Body of pancreas (tissue), 4 donors: Measurements from ENCODE around the gene BCL2L11. TPM values are rescaled to one million over a fixed set of nuclear protein-coding genes. Genes with fewer than 3 reads are reported as not detected.

Experiments used
- ATAC-seq: fragments of 150-250 bp; one replicate; pipeline ENCODE4 v1.9.1; 2016
- DNase-seq, 4 donors: peaks; one replicate each; pipeline ENCODE4 v3.0.0-alpha.2; 2019
- H3K27ac ChIP-seq, 4 donors: fragments of 200-600 bp; sonication (generic); 1 replicate in 3 of 4; 2 replicates in 1 of 4; pipeline versions ENCODE4 v1.5.1 to v1.6.1; 2016 to 2019; ENCODE audit warnings: mild to moderate bottlenecking in 1 of 4, mixed read lengths in 1 of 4, moderate library complexity in 1 of 4
- H3K27me3 ChIP-seq, 2 donors: fragments of 200-600 bp; sonication (generic); one replicate each; pipeline ENCODE4 v1.6.0; 2016; ENCODE audit warnings: mild to moderate bottlenecking in 1 of 2
- H3K36me3 ChIP-seq, 2 donors: fragments of 200-600 bp; sonication (generic); replicated peaks in 1 of 2; 2 replicates each; pipeline ENCODE4 v1.5.1; 2016; ENCODE audit warnings: low read depth in 2 of 2; ENCODE audit not compliant: insufficient read depth in 1 of 2
- H3K4me1 ChIP-seq: fragments of 200-600 bp; sonication (generic); one replicate; pipeline ENCODE4 v1.6.0; 2016
- H3K4me3 ChIP-seq, 2 donors: fragments of 200-600 bp; sonication (generic); 1 replicate in 1 of 2; 2 replicates in 1 of 2; pipeline ENCODE4 v1.5.1; 2016 to 2019
- H3K9me3 ChIP-seq, 3 donors: fragments of 200-600 bp; sonication (generic); 1 replicate in 2 of 3; 2 replicates in 1 of 3; pipeline ENCODE4 v1.5.1; 2016
- POLR2A ChIP-seq, 3 donors: fragments of 450-650 bp; IDR thresholded peaks; one replicate each; pipeline ENCODE4 v1.6.1; 2016; ENCODE audit warnings: antibody characterized with exemption in 3 of 3, mild to moderate bottlenecking in 2 of 3
- WGBS, 2 donors: methylation state at CpG; one replicate each; pipeline ENCODE4 v1.1.5; 2017; 5-methylcytosine and 5-hydroxymethylcytosine counted together
- intact Hi-C: fragments of 100-400 bp; cut with DNase I; formaldehyde crosslinking; loops from one replicate; pipeline ENCODE4 v1.15.1; 2023
- total RNA-seq, 2 donors: library from RNA; depleted of rRNA; stranded (reverse); fragments of >200 nt; gene quantifications; one replicate each; pipeline ENCODE4 v1.1.0, GENCODE V29; 2016
- TF ChIP-seq, protein P1 (sequence below), 7 experiments: fragments of 450-650 bp in 4 of 7; fragments of 200-600 bp in 3 of 7; sonication (generic) in 3 of 7; IDR thresholded peaks; one replicate each; pipeline ENCODE4 v1.5.1; 2016 to 2019; ENCODE audit warnings: antibody characterized with exemption in 7 of 7

Gene BCL2L11
- total RNA-seq, 2 donors from 2014 or later: 10.9 to 18.7 TPM

DNA sequence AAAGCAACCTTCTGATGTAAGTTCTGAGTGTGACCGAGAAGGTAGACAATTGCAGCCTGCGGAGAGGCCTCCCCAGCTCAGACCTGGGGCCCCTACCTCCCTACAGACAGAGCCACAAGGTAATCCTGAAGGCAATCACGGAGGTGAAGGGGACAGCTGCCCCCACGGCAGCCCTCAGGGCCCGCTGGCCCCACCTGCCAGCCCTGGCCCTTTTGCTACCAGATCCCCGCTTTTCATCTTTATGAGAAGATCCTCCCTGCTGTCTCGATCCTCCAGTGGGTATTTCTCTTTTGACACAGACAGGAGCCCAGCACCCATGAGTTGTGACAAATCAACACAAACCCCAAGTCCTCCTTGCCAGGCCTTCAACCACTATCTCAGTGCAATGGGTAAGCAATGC is 3.0 kb downstream of the BCL2L11 start:
- DNase-seq (no peak), ATAC-seq (no peak)
- TF ChIP-seq POLR2A (IDR thresholded peaks at IDR 0.05): no peak
- TF ChIP-seq, protein P1, sequence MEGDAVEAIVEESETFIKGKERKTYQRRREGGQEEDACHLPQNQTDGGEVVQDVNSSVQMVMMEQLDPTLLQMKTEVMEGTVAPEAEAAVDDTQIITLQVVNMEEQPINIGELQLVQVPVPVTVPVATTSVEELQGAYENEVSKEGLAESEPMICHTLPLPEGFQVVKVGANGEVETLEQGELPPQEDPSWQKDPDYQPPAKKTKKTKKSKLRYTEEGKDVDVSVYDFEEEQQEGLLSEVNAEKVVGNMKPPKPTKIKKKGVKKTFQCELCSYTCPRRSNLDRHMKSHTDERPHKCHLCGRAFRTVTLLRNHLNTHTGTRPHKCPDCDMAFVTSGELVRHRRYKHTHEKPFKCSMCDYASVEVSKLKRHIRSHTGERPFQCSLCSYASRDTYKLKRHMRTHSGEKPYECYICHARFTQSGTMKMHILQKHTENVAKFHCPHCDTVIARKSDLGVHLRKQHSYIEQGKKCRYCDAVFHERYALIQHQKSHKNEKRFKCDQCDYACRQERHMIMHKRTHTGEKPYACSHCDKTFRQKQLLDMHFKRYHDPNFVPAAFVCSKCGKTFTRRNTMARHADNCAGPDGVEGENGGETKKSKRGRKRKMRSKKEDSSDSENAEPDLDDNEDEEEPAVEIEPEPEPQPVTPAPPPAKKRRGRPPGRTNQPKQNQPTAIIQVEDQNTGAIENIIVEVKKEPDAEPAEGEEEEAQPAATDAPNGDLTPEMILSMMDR (IDR thresholded peaks at IDR 0.05): no peak
- WGBS, 2 donors: 88% methylated on average over 7 of the region's 7 CpGs
- peaks cover 0 to 7% of the 10 kb centered on the region in 2 donors for H3K36me3 ChIP-seq
- H3K4me1 ChIP-seq: peaks cover 48% of the 10 kb centered on the region
- H3K9me3 ChIP-seq: no peaks in the 10 kb centered on the region
- no peak overlapping the region for H3K4me3 ChIP-seq
- intact Hi-C loops: no loop called here
- peaks cover 0 to 6% of the 10 kb centered on the region in 2 donors for H3K27me3 ChIP-seq
- peak overlapping the region in 1 of 4 donors; percentile 92 for H3K27ac ChIP-seq

DNA sequence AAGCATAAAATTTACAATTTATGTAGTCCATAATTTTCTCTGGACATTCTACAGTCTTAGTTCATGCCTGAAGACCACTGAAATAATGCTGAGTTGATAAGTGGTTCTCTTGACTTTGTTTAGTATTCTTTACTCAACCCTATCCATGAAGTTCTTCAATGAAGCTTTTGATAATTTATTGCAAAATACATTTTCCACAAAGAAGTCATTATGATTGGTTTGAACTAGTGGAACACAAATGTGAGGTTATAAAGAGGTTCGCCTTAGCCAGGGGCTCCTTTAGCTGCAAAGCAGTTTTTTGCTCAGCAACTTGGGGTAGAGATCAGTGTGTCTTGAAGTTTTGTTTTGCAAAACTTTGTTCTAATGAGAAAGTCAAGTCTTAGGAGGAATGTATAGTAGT is 5.9 kb downstream of the BCL2L11 start:
- TF ChIP-seq, protein P1 (IDR thresholded peaks at IDR 0.05): no peak
- TF ChIP-seq POLR2A (IDR thresholded peaks at IDR 0.05): no peak
- Histone ChIP-seq H3K36me3 (peaks cover 0 to 10% of the 10 kb centered on the region in 2 donors), H3K27me3 (no peaks in the 10 kb centered on the region), H3K4me1 (peaks cover 33% of the 10 kb centered on the region), H3K27ac (no peak overlapping the region), H3K9me3 (no peaks in the 10 kb centered on the region), H3K4me3 (no peak overlapping the region)
- 86 to 87% methylated on average over 1 of the region's 1 CpG for WGBS, 2 donors
- intact Hi-C loops: no loop called here
- DNase-seq (no peak), ATAC-seq (no peak)

DNA sequence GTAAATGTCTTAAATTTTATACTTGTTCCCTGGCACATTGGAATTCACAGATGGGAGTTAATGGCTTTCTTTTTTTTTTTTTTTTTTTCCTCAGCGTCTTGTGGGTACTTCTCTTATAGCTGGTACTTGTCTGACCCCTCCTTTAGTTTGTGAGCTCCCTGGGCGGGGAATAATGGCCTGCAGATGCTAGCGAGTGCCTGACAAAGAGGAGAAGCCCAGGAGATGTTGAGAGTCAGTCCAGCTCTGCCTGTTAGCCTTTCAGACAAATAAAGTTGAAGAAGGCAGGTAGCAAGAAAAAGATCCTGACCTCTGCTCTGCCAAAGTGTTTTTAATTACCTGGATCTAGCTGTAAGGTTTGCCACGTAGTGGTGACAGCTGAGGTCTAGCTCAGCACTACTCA is 6.6 kb downstream of the BCL2L11 start:
- no peaks in the 10 kb centered on the region for H3K27me3 ChIP-seq
- H3K27ac ChIP-seq: no peak overlapping the region
- TF ChIP-seq, protein P1 (IDR thresholded peaks at IDR 0.05): no peak
- TF ChIP-seq POLR2A (IDR thresholded peaks at IDR 0.05): no peak
- H3K4me1 ChIP-seq: peaks cover 27% of the 10 kb centered on the region
- peaks cover 0 to 10% of the 10 kb centered on the region in 2 donors for H3K36me3 ChIP-seq
- intact Hi-C loops: no loop called here
- WGBS, 2 donors: 76 to 82% methylated on average over 4 of the region's 4 CpGs
- H3K4me3 ChIP-seq: no peak overlapping the region
- no peaks in the 10 kb centered on the region for H3K9me3 ChIP-seq
- ATAC-seq (no peak), DNase-seq (no peak)

DNA sequence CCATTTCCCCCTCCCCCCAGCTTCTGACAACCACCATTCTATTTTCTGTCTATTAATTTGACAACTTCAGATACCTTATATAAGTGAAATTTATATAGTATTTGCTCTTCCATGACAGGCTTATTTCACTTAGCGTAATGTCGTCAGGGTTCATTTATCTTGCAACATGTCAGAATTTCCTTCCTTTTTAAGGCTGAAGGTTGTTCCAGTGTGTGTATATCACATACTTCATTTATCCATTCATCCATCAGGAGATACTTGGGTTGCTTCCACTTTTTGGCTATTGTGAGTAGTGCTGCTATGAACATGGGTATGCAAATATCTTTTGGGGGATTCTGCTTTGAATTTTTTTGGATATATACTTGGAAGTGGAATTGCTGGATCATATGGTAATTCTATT is 7.4 kb downstream of the BCL2L11 start:
- 87 to 93% methylated on average over 2 of the region's 2 CpGs for WGBS, 2 donors
- Histone ChIP-seq H3K9me3 (no peaks in the 10 kb centered on the region), H3K27ac (no peak overlapping the region), H3K36me3 (peaks cover 0 to 10% of the 10 kb centered on the region in 2 donors), H3K4me1 (peaks cover 27% of the 10 kb centered on the region), H3K4me3 (no peak overlapping the region), H3K27me3 (no peaks in the 10 kb centered on the region)
- no peak for TF ChIP-seq POLR2A (IDR thresholded peaks at IDR 0.05)
- TF ChIP-seq, protein P1 (IDR thresholded peaks at IDR 0.05): no peak
- DNase-seq (no peak), ATAC-seq (no peak)
- intact Hi-C loops: no loop called here

DNA sequence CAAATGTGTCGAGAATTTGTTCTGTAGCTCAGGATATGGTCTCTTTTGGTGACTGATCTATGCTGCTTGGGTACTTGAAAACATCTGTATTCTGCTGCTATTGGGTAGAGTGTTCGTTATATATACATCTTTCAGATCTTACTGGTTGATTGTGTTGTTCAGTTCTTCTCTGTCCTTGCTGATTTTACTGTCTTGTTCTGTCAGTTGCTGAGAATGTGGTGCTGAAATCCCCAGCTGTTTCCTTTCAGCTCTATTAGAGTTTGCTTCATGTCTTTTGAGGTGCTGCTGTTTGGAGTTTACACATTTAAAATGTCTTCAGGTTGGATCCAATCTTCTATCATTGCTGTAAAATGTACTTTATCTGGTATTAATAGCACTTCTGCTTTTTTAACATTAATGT is 12.9 kb downstream of the BCL2L11 start:
- intact Hi-C loops: no loop called here
- 86 to 87% methylated on average over 2 of the region's 2 CpGs for WGBS, 2 donors
- no peaks in the 10 kb centered on the region for H3K9me3 ChIP-seq
- H3K36me3 ChIP-seq: peaks cover 0 to 3% of the 10 kb centered on the region in 2 donors
- H3K27me3 ChIP-seq: no peaks in the 10 kb centered on the region
- no peak for TF ChIP-seq POLR2A (IDR thresholded peaks at IDR 0.05)
- TF ChIP-seq, protein P1 (IDR thresholded peaks at IDR 0.05): no peak
- no peak overlapping the region for H3K4me3 ChIP-seq
- no peak for DNase-seq
- no peak overlapping the region for H3K27ac ChIP-seq
- H3K4me1 ChIP-seq: peaks cover 6% of the 10 kb centered on the region
- ATAC-seq: no peak
